T-helper 2 cell treated with Interferon-gamma antibody and Interleukin-4, amounts not matched to agents 5 μg/mL and 100 μg/mL, for 36 hours (primary cell): Measurements from ENCODE around the gene HYAL3.

Experiments
- DNase-seq: peaks from one replicate; pipeline ENCODE4 v3.0.0; 2021; ENCODE audit warnings: low spot score
- H3K27ac Mint-ChIP-seq: one replicate; pipeline ENCODE4 v1.8.0; 2021; ENCODE audit warnings: mild to moderate bottlenecking, mixed read lengths
- H3K27me3 Mint-ChIP-seq: one replicate; pipeline ENCODE4 v1.8.0; 2021; ENCODE audit warnings: low read depth, mixed read lengths
- H3K36me3 Mint-ChIP-seq: one replicate; pipeline ENCODE4 v1.8.0; 2021; ENCODE audit warnings: low read depth, mixed read lengths
- H3K4me1 Mint-ChIP-seq: one replicate; pipeline ENCODE4 v1.8.0; 2021; ENCODE audit warnings: low read depth, mixed read lengths
- H3K4me3 Mint-ChIP-seq: one replicate; pipeline ENCODE4 v1.8.0; 2022; ENCODE audit warnings: mild to moderate bottlenecking, moderate library complexity, mixed read lengths
- H3K9me3 Mint-ChIP-seq: one replicate; pipeline ENCODE4 v1.8.0; 2021; ENCODE audit warnings: mixed read lengths

The HYAL3 gene

DNA sequence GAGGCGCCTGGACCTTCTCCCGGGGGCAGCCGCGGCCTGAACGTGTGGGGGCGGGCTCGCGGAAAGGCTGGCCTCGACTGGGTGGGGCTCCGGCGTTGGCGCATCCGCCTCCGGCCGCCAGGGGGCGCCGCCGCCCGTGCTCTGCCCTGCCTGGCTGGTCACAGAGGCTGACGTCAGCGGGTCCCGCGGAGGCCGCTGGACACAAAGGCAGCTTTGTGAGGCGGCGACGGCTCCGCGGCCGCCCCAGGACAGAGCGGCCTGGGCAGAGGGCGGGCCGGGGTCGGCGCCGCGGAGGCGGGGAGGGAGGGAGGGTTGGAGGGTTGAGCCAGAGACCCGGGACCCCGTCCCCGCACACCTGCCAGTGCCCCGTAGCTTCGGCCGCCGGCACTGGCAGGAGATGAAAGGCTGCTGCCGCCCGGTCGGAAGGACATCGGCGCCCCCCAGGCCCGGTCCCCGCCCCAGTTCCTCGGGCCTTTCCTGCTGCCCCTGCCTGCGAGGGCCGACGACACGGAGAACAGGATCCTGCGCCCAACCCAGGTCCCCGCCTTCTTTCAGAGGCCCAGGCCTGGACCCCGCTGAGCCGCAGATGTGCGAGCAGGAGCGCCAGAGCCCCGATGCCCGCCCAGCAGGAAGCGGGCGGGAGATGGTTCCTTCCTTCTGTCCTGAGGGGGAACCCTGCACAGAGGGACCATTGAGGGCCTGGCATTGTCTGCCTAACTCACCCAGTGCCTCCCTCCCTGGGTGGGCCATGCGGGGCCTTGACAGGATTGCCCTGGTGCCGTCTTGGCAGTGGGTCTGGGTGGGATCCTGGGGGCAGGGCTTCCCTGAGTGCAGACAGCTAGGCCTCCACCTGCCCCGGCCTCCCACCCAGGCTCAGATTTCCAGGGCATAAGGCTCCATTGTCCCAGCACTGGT lies 38.9 kb downstream of the HYAL3 start:
- no peaks in the 10 kb centered on the region for H3K9me3 Mint-ChIP-seq
- H3K27me3 Mint-ChIP-seq = no peaks in the 10 kb centered on the region
- peaks cover 26% of the 10 kb centered on the region for H3K36me3 Mint-ChIP-seq
- H3K4me1 Mint-ChIP-seq = peaks cover 6% of the 10 kb centered on the region
- H3K27ac Mint-ChIP-seq = peak overlapping the region; percentile 84
- DNase-seq = peak; percentile 91
- H3K4me3 Mint-ChIP-seq = peak overlapping the region; percentile 69

DNA sequence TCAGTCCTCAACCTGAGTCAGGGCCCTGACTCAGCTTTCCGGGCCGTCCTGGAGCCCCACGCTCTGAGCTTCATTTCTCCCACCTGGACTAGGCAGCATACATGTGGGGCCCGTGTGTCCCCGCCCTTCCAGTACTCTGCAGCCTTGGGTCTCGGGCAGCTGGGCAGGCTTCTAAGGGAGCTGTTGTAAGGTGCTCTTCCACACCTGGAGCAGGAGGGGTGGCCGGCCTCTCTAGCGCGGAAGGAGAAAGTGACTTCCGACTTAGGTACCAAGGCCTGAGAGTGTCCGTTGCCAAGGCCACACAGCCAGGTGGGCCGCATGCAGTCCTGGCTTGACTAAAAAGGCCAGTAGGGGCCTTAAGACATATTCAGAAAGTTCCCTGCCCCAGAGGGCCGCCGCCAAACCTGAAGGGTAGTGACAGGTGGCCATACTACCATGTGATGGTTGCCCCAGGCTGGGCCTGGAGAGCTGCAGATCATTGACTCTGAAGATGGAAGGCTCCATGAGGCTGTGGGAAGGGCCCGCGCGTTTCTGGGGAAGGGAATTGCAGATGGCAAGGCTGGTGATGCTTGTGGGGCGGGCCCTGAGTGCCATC lies 39.7 kb downstream of the HYAL3 start:
- H3K27ac Mint-ChIP-seq = peak overlapping the region; percentile 84
- H3K4me3 Mint-ChIP-seq = peak overlapping the region; percentile 69
- no peaks in the 10 kb centered on the region for H3K27me3 Mint-ChIP-seq
- H3K9me3 Mint-ChIP-seq = no peaks in the 10 kb centered on the region
- peaks cover 6% of the 10 kb centered on the region for H3K4me1 Mint-ChIP-seq
- DNase-seq = no peak
- H3K36me3 Mint-ChIP-seq = peaks cover 28% of the 10 kb centered on the region

DNA sequence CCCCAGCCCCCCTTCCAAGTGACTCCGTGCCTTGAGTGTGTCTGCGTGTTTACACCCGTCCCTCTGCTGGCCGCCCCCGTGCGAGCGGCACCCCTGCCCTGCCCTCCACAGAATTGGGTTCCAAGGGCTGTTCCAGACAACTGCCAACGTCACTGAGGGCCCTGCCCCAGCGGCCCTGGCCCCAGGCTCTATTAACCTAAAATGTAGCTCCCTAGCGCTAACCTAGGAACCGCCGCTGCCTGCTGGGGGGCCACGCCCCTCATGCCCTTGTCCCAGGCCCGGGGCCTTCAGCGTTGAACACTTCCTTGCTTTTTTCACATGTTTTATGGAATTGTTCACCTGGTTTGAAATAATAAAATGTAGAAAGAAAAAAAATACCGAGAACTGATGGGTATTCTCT lies 40.2 kb downstream of the HYAL3 start:
- Mint-ChIP-seq H3K9me3 (no peaks in the 10 kb centered on the region), H3K4me3 (no peak overlapping the region), H3K27me3 (no peaks in the 10 kb centered on the region), H3K4me1 (peaks cover 6% of the 10 kb centered on the region), H3K27ac (peak overlapping the region; percentile 49), H3K36me3 (peaks cover 33% of the 10 kb centered on the region)
- DNase-seq = no peak

DNA sequence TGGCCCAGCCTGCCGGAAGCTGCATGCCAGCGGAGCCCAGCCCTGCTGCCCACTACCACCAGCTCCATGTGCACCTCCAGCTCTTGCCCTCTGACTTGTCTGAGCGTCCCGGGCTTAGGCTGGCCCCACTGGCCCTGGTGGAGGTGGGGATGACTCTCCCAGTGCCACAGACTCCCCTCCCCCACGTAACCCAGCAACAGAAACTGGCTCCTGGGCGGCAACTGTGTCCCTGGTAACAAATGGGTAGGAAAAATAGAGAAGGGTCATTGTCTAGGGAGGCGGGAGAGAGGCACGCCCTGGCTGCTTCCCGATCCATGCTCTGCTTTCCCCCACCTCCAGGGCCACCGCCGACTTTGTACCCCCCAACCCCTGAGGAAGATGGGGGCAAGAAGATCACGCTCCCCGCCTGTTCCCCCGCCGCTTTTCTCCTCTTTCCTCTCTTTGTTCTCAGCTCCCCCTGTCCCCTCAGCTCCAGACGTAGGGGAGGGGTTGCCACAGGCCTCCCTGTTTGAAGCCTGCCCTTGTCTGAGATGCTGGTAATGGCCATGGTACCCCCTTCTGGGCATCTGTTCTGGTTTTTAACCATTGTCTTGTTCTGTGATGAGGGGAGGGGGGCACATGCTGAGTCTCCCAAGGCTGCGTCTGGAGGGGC lies 41.0 kb downstream of the HYAL3 start:
- Mint-ChIP-seq H3K4me1 (peaks cover 6% of the 10 kb centered on the region), H3K9me3 (no peaks in the 10 kb centered on the region), H3K36me3 (peaks cover 40% of the 10 kb centered on the region), H3K4me3 (no peak overlapping the region), H3K27me3 (no peaks in the 10 kb centered on the region), H3K27ac (peak overlapping the region; percentile 10)
- DNase-seq = no peak

DNA sequence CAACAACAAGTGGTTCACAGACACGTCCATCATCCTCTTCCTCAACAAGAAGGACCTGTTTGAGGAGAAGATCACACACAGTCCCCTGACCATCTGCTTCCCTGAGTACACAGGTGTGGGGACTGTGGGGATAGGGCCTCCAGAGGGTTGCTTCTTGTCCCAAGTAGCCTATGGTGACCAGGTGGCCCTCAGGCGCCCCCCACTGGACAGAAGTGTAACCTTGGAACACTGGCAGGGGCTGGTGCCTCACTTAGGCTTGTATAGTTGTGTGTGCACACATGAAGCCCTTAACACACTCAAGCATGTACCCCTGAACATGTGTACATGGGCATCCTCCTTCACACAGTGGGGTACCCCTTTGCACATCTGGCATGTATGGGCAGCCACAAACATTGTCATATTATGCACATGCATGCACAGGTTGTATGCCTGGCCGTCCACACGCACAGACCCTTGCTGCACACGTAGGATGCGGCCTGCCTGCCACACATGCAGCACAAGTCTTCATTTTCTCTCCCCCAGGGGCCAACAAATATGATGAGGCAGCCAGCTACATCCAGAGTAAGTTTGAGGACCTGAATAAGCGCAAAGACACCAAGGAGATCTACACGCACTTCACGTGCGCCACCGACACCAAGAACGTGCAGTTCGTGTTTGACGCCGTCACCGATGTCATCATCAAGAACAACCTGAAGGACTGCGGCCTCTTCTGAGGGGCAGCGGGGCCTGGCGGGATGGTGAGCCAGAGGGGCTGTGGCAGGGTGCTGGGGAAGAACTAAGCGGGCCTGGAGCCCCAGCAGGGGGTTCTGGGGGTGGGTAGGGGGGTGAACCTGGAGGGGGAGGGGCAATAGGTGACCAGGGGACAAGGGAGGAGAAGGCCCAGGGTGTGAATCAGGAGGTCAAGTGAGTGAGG lies 42.0 kb downstream of the HYAL3 start:
- H3K36me3 Mint-ChIP-seq = peaks cover 41% of the 10 kb centered on the region
- no peak for DNase-seq
- H3K9me3 Mint-ChIP-seq = no peaks in the 10 kb centered on the region
- H3K27me3 Mint-ChIP-seq = no peaks in the 10 kb centered on the region
- H3K27ac Mint-ChIP-seq = no peak overlapping the region
- peaks cover 6% of the 10 kb centered on the region for H3K4me1 Mint-ChIP-seq
- H3K4me3 Mint-ChIP-seq = no peak overlapping the region

DNA sequence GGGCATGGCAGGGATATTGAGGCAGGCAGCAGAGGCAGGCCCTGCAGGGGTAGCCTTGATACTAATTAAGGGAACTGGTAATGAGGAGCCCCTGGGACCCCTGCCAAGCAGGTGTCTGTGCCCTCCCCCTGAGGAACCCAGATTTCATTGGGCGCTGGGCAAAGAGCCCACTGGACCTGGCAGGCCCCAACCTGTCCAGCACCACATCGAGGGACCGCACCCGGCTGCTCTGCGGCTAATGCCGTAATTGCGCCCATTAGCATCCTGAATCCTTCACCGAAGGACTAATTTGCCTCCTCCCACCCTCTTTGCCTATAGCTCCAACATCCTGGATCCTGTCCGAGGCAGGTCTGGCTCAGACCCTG lies 44.0 kb downstream of the HYAL3 start:
- H3K4me3 Mint-ChIP-seq = no peak overlapping the region
- no peak overlapping the region for H3K27ac Mint-ChIP-seq

DNA sequence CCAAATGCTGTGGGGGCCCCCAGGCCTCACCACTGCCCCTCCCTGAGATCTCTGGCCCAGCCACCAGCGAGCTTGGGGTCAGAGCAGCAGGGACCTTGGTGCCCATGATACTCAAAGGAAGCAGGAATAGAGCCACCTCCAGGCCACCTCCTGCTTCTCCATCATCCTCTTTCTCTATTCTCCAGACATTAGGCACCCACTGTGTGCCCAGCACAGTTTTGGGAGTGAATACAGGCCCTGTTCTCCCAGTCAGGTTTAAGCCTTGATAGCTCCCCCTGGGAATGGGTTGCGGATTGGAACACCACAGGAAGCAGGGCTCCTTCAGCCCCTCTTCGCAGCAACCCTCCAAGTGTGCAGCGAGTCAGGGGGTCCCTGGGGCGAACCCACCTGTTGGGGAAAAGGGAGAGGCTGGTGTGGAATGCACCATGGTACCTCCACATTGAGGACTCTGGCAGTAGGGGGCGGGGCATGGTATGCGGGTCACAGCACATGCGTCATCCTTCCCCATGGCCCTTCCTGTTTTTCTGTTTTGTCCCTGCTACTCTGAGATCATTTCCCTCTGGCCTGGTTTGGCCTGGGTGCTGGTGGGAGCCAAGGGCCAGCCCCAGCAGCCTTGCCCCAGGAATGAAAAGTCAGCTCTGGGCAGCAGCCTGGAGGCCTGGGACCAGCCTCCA lies 44.5 kb downstream of the HYAL3 start:
- no peaks in the 10 kb centered on the region for H3K9me3 Mint-ChIP-seq
- H3K27me3 Mint-ChIP-seq = no peaks in the 10 kb centered on the region
- DNase-seq = no peak
- H3K4me3 Mint-ChIP-seq = no peak overlapping the region
- H3K4me1 Mint-ChIP-seq = peaks cover 13% of the 10 kb centered on the region
- H3K27ac Mint-ChIP-seq = no peak overlapping the region
- H3K36me3 Mint-ChIP-seq = peaks cover 51% of the 10 kb centered on the region

More for the DNA sequence above, 44.0 kb downstream of the HYAL3 start:
- Mint-ChIP-seq H3K36me3 (peaks cover 48% of the 10 kb centered on the region), H3K27me3 (no peaks in the 10 kb centered on the region), H3K4me1 (peaks cover 12% of the 10 kb centered on the region), H3K9me3 (no peaks in the 10 kb centered on the region)
- no peak for DNase-seq

DNA sequence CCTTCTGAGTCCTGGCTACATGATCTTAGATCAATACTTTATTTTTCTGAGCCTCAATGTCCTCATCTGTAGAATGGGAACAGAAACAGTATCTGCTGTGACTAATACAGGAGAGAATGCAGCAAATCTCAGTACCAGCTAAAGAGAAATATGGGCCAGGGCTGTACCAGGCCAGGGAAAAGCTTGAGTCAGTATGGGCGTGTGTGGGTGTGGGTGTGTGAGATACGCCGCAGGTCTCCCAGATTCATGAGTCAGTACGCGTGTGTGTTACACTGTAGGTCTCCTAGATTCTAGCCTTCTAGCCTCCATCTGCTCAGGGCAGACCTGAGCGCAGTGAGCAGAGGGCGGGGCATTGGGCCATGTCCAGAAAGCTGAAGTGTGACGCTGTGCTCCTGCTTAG lies 48.0 kb downstream of the HYAL3 start:
- DNase-seq = peak; percentile 63
- Mint-ChIP-seq H3K27ac (peak overlapping the region; percentile 36), H3K9me3 (no peaks in the 10 kb centered on the region), H3K4me3 (no peak overlapping the region), H3K36me3 (peaks cover 34% of the 10 kb centered on the region), H3K27me3 (no peaks in the 10 kb centered on the region), H3K4me1 (peaks cover 25% of the 10 kb centered on the region)

DNA sequence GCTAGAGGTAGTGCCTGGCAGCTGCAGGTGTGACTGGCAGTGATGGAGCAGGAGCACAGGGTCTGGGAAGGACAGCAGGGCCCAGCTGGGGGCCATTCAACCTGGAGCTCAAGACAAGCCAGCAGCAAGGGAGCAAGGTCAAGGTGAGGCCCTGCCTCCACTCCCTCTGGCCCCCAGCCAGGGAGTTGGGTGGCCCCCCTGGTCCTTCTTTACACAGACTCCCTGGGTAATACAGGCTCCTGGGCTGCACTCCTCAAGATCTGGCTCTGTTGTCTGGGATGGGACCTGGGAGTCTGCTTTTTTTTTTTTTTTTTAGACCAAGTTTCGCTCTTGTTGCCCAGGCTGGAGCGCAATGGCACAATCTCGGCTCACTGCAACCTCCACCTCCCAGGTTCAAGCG lies 48.7 kb downstream of the HYAL3 start:
- peaks cover 31% of the 10 kb centered on the region for H3K4me1 Mint-ChIP-seq
- H3K36me3 Mint-ChIP-seq = peaks cover 34% of the 10 kb centered on the region
- H3K27me3 Mint-ChIP-seq = no peaks in the 10 kb centered on the region

DNA sequence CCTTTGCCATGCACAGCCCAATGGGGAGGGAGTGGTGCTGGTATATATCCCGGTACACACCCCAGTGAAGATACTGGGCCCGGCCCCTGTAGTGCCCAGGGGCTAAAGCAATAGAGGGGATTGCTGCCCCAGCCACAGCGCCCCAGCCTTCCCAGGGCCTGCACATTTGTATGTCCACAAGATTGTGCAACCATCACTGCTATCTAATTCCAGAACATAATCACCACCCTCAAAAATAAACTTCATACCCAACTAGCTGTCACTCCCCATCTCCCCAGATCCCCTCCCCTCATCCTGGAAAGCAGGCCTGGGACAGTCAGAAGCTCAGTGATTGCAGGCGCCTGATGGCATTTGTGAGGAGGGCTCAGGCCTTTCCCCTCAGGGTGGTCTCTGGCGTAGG lies 49.7 kb downstream of the HYAL3 start:
- H3K27ac Mint-ChIP-seq = no peak overlapping the region
- H3K9me3 Mint-ChIP-seq = no peaks in the 10 kb centered on the region
- peaks cover 31% of the 10 kb centered on the region for H3K36me3 Mint-ChIP-seq
- H3K27me3 Mint-ChIP-seq = no peaks in the 10 kb centered on the region
- DNase-seq = no peak
- H3K4me3 Mint-ChIP-seq = no peak overlapping the region
- H3K4me1 Mint-ChIP-seq = peaks cover 39% of the 10 kb centered on the region

More for the DNA sequence above, 48.7 kb downstream of the HYAL3 start:
- H3K9me3 Mint-ChIP-seq = no peaks in the 10 kb centered on the region
- no peak for DNase-seq
- H3K4me3 Mint-ChIP-seq = no peak overlapping the region
- no peak overlapping the region for H3K27ac Mint-ChIP-seq

DNA sequence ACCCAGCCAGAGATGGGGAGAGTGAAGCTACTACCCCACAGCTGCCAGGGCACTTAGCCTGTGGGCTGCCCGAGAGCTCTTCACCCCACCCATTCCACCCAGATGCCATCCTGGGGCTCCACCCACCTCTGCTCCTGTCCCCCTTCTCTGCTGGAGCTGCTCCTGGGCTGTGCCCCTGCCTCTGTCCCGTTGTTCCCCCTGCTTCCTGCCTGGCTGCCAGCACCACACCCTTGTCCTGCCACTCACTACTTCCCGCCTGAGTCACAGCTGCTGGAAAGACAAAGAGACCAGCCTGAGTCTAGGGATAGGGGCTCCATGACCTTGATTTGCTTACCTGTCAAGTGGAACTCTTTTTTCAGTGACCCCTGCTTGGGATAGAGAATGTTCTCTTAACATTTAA lies 50.8 kb downstream of the HYAL3 start:
- Mint-ChIP-seq H3K9me3 (no peaks in the 10 kb centered on the region), H3K36me3 (peaks cover 24% of the 10 kb centered on the region), H3K27ac (peak overlapping the region; percentile 85), H3K4me1 (peaks cover 46% of the 10 kb centered on the region), H3K27me3 (no peaks in the 10 kb centered on the region), H3K4me3 (peak overlapping the region; percentile 32)
- no peak for DNase-seq

DNA sequence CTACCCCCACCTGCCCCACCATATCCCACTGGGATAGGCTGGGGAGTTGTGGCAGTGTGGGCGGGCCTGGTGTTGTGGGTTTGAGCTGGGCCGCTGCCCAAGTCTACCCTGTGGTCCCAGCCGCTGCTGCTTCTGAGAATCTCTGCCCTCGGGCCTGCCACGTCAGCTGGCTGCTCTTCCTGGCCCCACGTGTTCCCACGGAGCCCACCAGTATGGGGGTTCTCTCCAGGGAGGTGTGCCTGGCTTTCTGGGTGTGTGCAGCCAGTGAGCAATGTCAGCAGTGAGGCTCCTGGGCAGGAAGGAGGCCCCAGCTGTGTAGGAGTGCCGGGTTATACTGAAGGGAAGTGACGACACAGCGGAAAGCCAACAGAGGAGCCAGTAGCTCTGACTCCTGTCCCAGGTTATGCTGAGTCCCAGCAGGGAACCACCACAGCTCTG lies 52.7 kb downstream of the HYAL3 start:
- peaks cover 60% of the 10 kb centered on the region for H3K4me1 Mint-ChIP-seq
- H3K27me3 Mint-ChIP-seq = no peaks in the 10 kb centered on the region
- H3K36me3 Mint-ChIP-seq = peaks cover 27% of the 10 kb centered on the region

More for the DNA sequence above, 52.7 kb downstream of the HYAL3 start:
- Mint-ChIP-seq H3K9me3 (no peaks in the 10 kb centered on the region), H3K27ac (peak overlapping the region; percentile 93), H3K4me3 (peak overlapping the region; percentile 82)
- peak; percentile 91 for DNase-seq
